ENCODE results near the gene PHOX2A. TPM values are rescaled to one million over a fixed set of nuclear protein-coding genes. Genes with fewer than 3 reads are reported as not detected.

Gene PHOX2A
- total RNA-seq, 1 experiment from 2014 or later = not detected

GRCh38 chr11:72265951-72266350 is 22.0 kb upstream of the PHOX2A start:
- no peak overlapping the region for H3K4me3 ChIP-seq (ENCODE audit: low read depth, low read length, poor library complexity, severe bottlenecking)
- H3K36me3 ChIP-seq (ENCODE audit: insufficient read depth, low read length, poor library complexity, severe bottlenecking) = no peaks in the 10 kb centered on the region
- CTCF ChIA-PET = interaction anchor here (0.6 kb wide), 2 partner anchors 10 to 290 kb away, joined by 6 to 7 read pairs; no protein-coding TSS in a partner anchor
- TF ChIP-seq CTCF (conservative IDR thresholded peaks at IDR 0.05; ENCODE audit: low read depth, low read length) (no peak), EZH2 (IDR thresholded peaks at IDR 0.05; ENCODE audit: borderline replicate concordance, low read depth, low read length, poor library complexity, severe bottlenecking) (no peak)
- H3K27me3 ChIP-seq (replicated peaks; ENCODE audit: insufficient read depth, low read depth, low read length, poor library complexity) = peaks cover 7% of the 10 kb centered on the region
- no peaks in the 10 kb centered on the region for H3K9me3 ChIP-seq (ENCODE audit: low read depth, low read length, poor library complexity, severe bottlenecking)
- no peak for DNase-seq (ENCODE audit: low spot score)
- no peak overlapping the region for H3K27ac ChIP-seq (ENCODE audit: low read depth, low read length, poor library complexity, severe bottlenecking)
- POLR2A ChIA-PET (ENCODE audit: low non-redundant PET) = no interaction called here
- H3K4me1 ChIP-seq (ENCODE audit: insufficient read depth, low read length, poor library complexity, severe bottlenecking) = no peaks in the 10 kb centered on the region
- intact Hi-C loops (cut with micrococcal nuclease; ENCODE audit: unreplicated experiment) = no loop called here
- BruUV-seq (replicated peaks) = no TSS peak

- DNase-seq (ENCODE audit: low spot score) = no peak
- Histone ChIP-seq H3K27me3 (replicated peaks; ENCODE audit: insufficient read depth, low read depth, low read length, poor library complexity) (peaks cover 10% of the 10 kb centered on the region), H3K4me1 (ENCODE audit: insufficient read depth, low read length, poor library complexity, severe bottlenecking) (no peaks in the 10 kb centered on the region), H3K4me3 (ENCODE audit: low read depth, low read length, poor library complexity, severe bottlenecking) (no peak overlapping the region), H3K9me3 (ENCODE audit: low read depth, low read length, poor library complexity, severe bottlenecking) (no peaks in the 10 kb centered on the region), H3K27ac (ENCODE audit: low read depth, low read length, poor library complexity, severe bottlenecking) (no peak overlapping the region), H3K36me3 (ENCODE audit: insufficient read depth, low read length, poor library complexity, severe bottlenecking) (no peaks in the 10 kb centered on the region)
- ChIA-PET POLR2A (ENCODE audit: low non-redundant PET) (no interaction called here), CTCF (no interaction called here)
- intact Hi-C loops (cut with micrococcal nuclease; ENCODE audit: unreplicated experiment) = no loop called here
- BruUV-seq (replicated peaks) = no TSS peak
- TF ChIP-seq EZH2 (IDR thresholded peaks at IDR 0.05; ENCODE audit: borderline replicate concordance, low read depth, low read length, poor library complexity, severe bottlenecking) (no peak), CTCF (conservative IDR thresholded peaks at IDR 0.05; ENCODE audit: low read depth, low read length) (no peak)
These were observed 19.4 kb upstream of the PHOX2A start for GRCh38 chr11:72263361-72263760.

GRCh38 chr11:72260574-72260973 is 16.6 kb upstream of the PHOX2A start:
- ChIA-PET POLR2A (ENCODE audit: low non-redundant PET) (no interaction called here), CTCF (interaction anchor here (0.6 kb wide), 1 partner anchor 36 kb away, joined by 5 read pairs; the partner anchor contains the start of gene INPPL1)
- Histone ChIP-seq H3K4me3 (ENCODE audit: low read depth, low read length, poor library complexity, severe bottlenecking) (no peak overlapping the region), H3K36me3 (ENCODE audit: insufficient read depth, low read length, poor library complexity, severe bottlenecking) (no peaks in the 10 kb centered on the region), H3K27me3 (replicated peaks; ENCODE audit: insufficient read depth, low read depth, low read length, poor library complexity) (peaks cover 15% of the 10 kb centered on the region), H3K4me1 (ENCODE audit: insufficient read depth, low read length, poor library complexity, severe bottlenecking) (no peaks in the 10 kb centered on the region), H3K27ac (ENCODE audit: low read depth, low read length, poor library complexity, severe bottlenecking) (no peak overlapping the region), H3K9me3 (ENCODE audit: low read depth, low read length, poor library complexity, severe bottlenecking) (no peaks in the 10 kb centered on the region)
- no peak for DNase-seq (ENCODE audit: low spot score)
- BruUV-seq (replicated peaks) = no TSS peak
- TF ChIP-seq CTCF (conservative IDR thresholded peaks at IDR 0.05; ENCODE audit: low read depth, low read length) (no peak), EZH2 (IDR thresholded peaks at IDR 0.05; ENCODE audit: borderline replicate concordance, low read depth, low read length, poor library complexity, severe bottlenecking) (no peak)
- intact Hi-C loops (cut with micrococcal nuclease; ENCODE audit: unreplicated experiment) = no loop called here

Data from A673 (cell line).